ENCODE data around the gene OCEL1. TPM values are rescaled to one million over a fixed set of nuclear protein-coding genes. Genes with fewer than 3 reads are reported as not detected.

The OCEL1 gene
- total RNA-seq, 2 donors from 2014 or later, result 27.4 to 27.8 TPM

DNA sequence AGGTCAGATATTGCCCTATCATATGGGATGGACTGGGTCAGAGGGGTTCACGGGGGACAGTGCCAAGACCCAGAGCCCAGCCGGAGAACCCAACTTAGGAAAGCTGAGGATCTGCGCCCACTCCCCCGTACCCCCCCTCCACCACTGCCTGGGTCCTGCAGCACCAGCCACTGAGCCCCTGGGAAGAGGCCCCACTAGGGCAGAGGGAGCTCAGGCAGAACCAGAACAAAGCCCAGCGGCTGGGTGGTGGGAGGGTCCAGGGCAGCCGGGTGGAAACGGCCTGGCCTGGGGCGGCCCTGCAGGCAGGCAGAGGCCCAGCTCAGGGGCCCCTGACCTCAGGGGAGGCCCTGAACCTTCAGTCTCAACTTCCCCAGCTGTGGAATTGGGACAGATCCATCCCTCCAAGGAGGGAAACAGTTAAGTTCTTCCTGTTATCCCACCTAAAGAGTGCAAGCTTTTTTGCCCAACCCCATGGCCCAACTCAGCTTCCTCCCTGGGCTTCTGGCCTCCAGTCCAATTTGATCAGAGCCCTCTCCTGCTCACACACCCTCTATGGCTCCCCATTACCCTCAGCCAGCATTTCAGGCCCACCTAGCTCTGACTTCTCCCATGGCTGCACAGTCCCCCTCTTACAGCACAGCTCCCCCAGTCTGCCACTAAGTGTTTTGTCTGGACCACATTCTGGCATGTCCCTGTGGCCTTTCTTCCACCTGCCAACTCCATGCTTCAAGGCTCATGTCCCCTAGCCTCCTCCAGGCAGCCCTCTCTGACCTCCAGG, 16.6 kb downstream of the OCEL1 start:
- Histone ChIP-seq H3K27ac (peak overlapping the region; percentile 80 to 97 (median 86)), H3K9me3 (no peaks in the 10 kb centered on the region), H3K4me3 (no peak overlapping the region), H3K36me3 (replicated peaks in 1 of 2; ENCODE audit: insufficient read depth in 1 of 2, low read depth in 2 of 2) (no peaks in the 10 kb centered on the region), H3K27me3 (no peaks in the 10 kb centered on the region), H3K4me1 (peaks cover 66% of the 10 kb centered on the region)
- TF ChIP-seq, protein P1, sequence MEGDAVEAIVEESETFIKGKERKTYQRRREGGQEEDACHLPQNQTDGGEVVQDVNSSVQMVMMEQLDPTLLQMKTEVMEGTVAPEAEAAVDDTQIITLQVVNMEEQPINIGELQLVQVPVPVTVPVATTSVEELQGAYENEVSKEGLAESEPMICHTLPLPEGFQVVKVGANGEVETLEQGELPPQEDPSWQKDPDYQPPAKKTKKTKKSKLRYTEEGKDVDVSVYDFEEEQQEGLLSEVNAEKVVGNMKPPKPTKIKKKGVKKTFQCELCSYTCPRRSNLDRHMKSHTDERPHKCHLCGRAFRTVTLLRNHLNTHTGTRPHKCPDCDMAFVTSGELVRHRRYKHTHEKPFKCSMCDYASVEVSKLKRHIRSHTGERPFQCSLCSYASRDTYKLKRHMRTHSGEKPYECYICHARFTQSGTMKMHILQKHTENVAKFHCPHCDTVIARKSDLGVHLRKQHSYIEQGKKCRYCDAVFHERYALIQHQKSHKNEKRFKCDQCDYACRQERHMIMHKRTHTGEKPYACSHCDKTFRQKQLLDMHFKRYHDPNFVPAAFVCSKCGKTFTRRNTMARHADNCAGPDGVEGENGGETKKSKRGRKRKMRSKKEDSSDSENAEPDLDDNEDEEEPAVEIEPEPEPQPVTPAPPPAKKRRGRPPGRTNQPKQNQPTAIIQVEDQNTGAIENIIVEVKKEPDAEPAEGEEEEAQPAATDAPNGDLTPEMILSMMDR (IDR thresholded peaks at IDR 0.05), result no peak
- no peak for TF ChIP-seq POLR2A (IDR thresholded peaks at IDR 0.05)
- no peak for DNase-seq
- WGBS, 2 donors, result 61 to 70% methylated on average over 2 to 8 of the region's 8 CpGs
- intact Hi-C loops (cut with DNase I), result no loop called here
- ATAC-seq, result no peak

DNA sequence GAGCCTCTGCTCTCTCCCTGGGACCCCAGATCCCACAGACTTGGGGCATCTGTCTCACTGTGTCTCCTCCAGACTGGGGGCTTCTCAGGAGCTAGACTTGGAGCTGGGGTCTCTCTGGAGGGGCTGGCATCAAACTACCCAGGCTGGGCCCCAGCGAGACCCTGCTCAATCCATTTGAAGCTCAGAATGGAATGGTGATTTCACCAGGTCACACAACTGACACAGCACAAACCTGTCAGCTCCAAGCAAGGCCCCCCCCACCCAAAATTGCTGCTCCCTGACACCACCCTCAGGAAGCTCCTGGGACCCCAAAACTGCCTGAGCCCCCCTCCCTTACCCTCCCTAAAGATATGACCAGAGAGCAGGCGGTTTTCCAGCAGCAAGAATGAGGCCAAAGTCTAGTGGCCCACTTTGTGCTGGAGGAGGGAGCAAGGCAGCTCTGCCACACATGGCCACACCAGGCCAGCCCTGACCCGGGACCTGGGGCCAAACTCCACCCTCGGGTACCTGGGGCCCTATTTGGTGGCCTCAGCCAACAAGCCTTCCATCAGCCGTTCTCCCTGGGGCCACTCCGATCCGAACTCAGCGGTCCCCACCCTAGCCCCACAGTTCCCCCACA, 17.3 kb downstream of the OCEL1 start:
- H3K27me3 ChIP-seq, result no peaks in the 10 kb centered on the region
- peaks cover 69% of the 10 kb centered on the region for H3K4me1 ChIP-seq
- peak; percentile 38 to 58 (median 47) for DNase-seq
- TF ChIP-seq, protein P1 (IDR thresholded peaks at IDR 0.05), result no peak
- no peak for TF ChIP-seq POLR2A (IDR thresholded peaks at IDR 0.05)
- H3K36me3 ChIP-seq (replicated peaks in 1 of 2; ENCODE audit: insufficient read depth in 1 of 2, low read depth in 2 of 2), result no peaks in the 10 kb centered on the region
- H3K27ac ChIP-seq, result peak overlapping the region; percentile 80 to 97 (median 86)
- WGBS, 2 donors, result 15 to 18% methylated on average over 3 to 8 of the region's 8 CpGs
- no peak for ATAC-seq
- intact Hi-C loops (cut with DNase I), result no loop called here
- H3K4me3 ChIP-seq, result peak overlapping the region; percentile 44 to 94
- no peaks in the 10 kb centered on the region for H3K9me3 ChIP-seq

DNA sequence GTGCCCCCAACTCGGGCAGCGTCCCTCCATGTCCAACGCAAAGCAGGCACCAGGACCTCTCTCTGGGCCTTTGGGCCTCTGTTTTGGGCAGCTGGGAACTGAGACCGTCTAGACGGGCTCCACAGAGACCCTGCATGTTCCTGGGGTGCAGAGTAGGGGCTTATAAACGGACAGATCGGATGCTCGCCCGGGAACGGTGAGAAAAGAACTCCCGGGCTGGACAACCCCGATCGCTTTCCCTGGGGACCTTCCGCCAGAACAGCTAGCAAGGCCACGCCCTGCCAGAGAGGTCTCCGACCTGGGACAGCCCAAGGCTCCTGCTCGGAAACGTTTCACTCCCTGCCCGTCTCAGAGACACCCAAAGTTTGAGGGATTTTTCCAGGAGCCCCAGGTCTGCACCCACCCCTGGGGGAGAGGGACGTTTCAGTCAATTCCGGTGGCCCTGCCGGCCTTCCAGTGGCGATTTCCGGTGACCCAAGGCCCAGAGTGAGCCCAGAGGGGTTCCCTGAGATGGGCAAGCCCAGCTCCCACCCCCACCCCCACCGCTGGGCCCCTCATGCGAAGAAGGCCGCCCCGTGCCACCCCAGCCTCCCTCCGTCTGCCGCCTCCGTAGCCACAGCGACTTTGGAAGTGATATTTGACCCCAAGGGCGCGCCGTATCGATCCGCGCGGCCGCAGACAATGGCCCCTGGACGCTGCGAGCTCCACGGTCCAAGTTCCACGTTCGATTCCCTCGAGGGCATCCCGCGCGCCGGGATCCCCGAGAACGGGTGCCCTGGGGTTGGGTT, 18.0 kb downstream of the OCEL1 start:
- WGBS, 2 donors, result 0 to 6% methylated on average over 7 to 52 of the region's 52 CpGs
- peak; percentile 9 for ATAC-seq

DNA sequence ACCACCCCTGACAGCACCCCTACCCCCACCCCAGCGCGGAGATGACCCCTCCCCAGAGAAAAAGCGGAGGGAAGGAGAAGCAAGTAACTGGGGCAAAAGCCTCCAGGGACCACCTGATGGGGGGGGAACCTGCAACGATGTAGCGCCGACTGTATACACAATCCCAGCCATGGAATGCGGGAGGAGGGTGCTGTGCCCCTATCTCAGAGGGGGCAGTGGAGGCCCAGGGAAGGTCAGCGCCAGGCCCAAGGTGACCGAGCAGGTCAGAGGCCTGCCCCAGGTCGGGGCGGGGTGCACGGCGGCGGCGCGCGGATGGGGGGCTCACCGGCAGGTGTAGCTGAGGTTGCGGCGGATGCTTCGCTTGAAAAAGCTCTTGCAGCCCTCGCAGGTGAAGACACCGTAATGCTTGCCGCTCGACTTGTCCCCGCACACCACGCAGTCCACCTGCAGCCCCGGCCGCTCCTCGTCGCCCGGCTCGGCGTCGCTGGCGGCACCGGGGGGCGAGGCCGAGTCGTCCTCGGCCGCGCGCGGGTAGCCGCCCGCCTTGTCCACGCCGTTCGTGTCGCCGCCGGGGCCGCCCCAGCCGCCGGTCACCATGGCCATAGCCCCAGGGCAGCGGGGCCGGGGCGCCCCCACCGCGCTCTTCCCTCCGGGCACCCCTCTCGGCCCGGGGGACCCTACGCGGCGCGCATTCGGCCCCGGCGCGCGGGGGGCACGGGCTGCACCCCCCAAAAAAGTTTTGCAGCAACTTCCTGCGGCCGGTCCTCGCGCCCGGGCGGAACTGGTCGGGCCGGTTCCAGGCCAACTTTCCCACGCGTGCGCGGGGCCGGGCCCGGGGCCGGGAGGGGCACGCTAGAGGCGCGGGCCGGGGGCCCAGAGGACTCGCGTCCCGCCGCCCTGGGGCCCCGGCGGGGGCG, 18.9 kb downstream of the OCEL1 start:
- no peak for TF ChIP-seq POLR2A (IDR thresholded peaks at IDR 0.05)
- TF ChIP-seq, protein P1 (IDR thresholded peaks at IDR 0.05), result no peak
- no peaks in the 10 kb centered on the region for H3K36me3 ChIP-seq (replicated peaks in 1 of 2; ENCODE audit: insufficient read depth in 1 of 2, low read depth in 2 of 2)
- peak overlapping the region; percentile 44 to 94 for H3K4me3 ChIP-seq
- intact Hi-C loops (cut with DNase I), result no loop called here
- DNase-seq (peak; percentile 50 to 68 (median 68)), ATAC-seq (peak; percentile 29)
- H3K9me3 ChIP-seq, result no peaks in the 10 kb centered on the region
- peaks cover 77% of the 10 kb centered on the region for H3K4me1 ChIP-seq
- H3K27me3 ChIP-seq, result no peaks in the 10 kb centered on the region
- WGBS, 2 donors, result 2 to 4% methylated on average over 16 to 50 of the region's 100 CpGs
- peak overlapping the region; percentile 80 to 97 (median 86) for H3K27ac ChIP-seq

More for the DNA sequence above, 18.0 kb downstream of the OCEL1 start:
- no peaks in the 10 kb centered on the region for H3K36me3 ChIP-seq (replicated peaks in 1 of 2; ENCODE audit: insufficient read depth in 1 of 2, low read depth in 2 of 2)
- no peak for TF ChIP-seq POLR2A (IDR thresholded peaks at IDR 0.05)
- TF ChIP-seq, protein P1 (IDR thresholded peaks at IDR 0.05), result no peak
- H3K4me3 ChIP-seq, result peak overlapping the region; percentile 44 to 94
- no peaks in the 10 kb centered on the region for H3K27me3 ChIP-seq
- peaks cover 76% of the 10 kb centered on the region for H3K4me1 ChIP-seq
- H3K27ac ChIP-seq, result peak overlapping the region; percentile 80 to 97 (median 86)
- no peaks in the 10 kb centered on the region for H3K9me3 ChIP-seq
- peak; percentile 63 to 71 (median 67) for DNase-seq
- intact Hi-C loops (cut with DNase I), result no loop called here
